ENCODE results near the gene DZIP3. TPM values are rescaled to one million over a fixed set of nuclear protein-coding genes. Genes with fewer than 3 reads are reported as not detected.

The DZIP3 gene
- total RNA-seq, 2 donors from 2014 or later: 7.6 to 16.1 TPM

DNA sequence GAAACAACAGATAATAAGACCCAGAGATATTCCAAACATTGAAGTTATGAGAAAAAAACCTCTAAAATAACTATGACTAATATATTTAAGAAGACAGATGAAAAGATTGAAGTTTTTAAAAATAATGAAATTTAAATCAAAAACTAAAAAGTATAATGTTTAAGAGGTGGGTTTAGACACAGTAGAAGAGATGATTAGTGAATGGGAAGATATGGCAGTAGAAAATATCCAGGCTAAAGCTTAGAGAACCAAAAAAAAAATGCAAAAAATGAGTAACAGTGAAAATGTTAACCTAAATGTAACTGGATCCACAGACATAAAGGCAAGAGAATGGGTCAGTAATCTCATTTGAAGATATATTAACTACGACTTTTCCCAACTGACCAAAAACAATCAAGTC lies 115.5 kb downstream of the DZIP3 start:
- H3K27ac ChIP-seq: no peak overlapping the region

DNA sequence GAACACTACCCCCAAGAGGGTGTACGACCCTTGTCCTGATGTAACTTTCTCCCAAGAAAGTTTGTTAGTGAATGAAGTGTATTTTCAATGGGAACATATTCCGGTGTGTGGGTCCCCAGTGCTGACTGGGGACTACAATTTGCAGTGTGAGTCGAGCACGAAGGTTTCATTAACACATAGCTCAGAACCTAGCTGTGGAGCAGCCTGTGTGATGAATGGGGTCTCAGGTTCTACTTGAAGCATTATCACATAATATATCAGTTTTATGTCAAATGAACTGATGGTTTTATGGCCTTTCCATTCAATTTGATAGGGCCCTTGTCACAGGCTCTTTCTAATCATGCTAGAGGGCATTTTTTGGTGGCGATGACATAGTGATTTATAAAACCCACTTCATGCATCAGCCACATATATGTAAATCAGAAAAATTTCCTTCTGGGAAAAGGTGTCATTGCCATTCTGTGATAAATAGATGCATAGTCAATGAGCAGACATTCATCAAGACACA lies 123.5 kb downstream of the DZIP3 start:
- Histone ChIP-seq H3K4me3 (no peak overlapping the region), H3K27ac (no peak overlapping the region), H3K4me1 (no peaks in the 10 kb centered on the region), H3K36me3 (no peaks in the 10 kb centered on the region), H3K27me3 (no peaks in the 10 kb centered on the region), H3K9me3 (no peaks in the 10 kb centered on the region)
- TF ChIP-seq, protein P1, sequence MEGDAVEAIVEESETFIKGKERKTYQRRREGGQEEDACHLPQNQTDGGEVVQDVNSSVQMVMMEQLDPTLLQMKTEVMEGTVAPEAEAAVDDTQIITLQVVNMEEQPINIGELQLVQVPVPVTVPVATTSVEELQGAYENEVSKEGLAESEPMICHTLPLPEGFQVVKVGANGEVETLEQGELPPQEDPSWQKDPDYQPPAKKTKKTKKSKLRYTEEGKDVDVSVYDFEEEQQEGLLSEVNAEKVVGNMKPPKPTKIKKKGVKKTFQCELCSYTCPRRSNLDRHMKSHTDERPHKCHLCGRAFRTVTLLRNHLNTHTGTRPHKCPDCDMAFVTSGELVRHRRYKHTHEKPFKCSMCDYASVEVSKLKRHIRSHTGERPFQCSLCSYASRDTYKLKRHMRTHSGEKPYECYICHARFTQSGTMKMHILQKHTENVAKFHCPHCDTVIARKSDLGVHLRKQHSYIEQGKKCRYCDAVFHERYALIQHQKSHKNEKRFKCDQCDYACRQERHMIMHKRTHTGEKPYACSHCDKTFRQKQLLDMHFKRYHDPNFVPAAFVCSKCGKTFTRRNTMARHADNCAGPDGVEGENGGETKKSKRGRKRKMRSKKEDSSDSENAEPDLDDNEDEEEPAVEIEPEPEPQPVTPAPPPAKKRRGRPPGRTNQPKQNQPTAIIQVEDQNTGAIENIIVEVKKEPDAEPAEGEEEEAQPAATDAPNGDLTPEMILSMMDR (IDR thresholded peaks at IDR 0.05): no peak
- no peak for DNase-seq (ENCODE audit: low spot score)

More for the DNA sequence above, 115.5 kb downstream of the DZIP3 start:
- TF ChIP-seq, protein P1 (IDR thresholded peaks at IDR 0.05): no peak
- Histone ChIP-seq H3K4me3 (no peak overlapping the region), H3K9me3 (peaks cover 0 to 7% of the 10 kb centered on the region in 2 donors), H3K4me1 (no peaks in the 10 kb centered on the region), H3K27me3 (no peaks in the 10 kb centered on the region), H3K36me3 (no peaks in the 10 kb centered on the region)
- no peak for DNase-seq (ENCODE audit: low spot score)

DNA sequence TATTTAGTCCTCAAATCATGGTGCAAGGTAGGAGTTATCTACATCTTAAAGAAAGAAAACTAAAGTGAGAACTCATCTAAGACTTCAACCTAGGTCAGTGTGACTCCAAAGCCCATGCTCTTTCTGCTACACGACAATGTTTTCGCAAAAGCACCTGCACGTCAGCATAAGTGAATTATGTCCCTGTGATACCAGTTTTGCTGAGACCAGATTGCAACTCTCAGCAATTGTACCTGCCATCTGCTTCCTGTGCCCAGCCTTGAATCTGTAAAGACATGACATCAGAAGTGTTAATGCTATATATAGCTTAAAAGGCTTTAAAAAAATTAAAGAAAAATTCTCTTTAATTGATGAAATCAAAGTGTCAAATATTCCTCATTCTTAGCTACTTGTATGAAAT lies 124.3 kb downstream of the DZIP3 start:
- no peak overlapping the region for H3K4me3 ChIP-seq
- DNase-seq (ENCODE audit: low spot score): no peak
- no peaks in the 10 kb centered on the region for H3K36me3 ChIP-seq
- no peak overlapping the region for H3K27ac ChIP-seq
- H3K27me3 ChIP-seq: no peaks in the 10 kb centered on the region
- H3K9me3 ChIP-seq: no peaks in the 10 kb centered on the region
- TF ChIP-seq, protein P1 (IDR thresholded peaks at IDR 0.05): no peak
- H3K4me1 ChIP-seq: no peaks in the 10 kb centered on the region

DNA sequence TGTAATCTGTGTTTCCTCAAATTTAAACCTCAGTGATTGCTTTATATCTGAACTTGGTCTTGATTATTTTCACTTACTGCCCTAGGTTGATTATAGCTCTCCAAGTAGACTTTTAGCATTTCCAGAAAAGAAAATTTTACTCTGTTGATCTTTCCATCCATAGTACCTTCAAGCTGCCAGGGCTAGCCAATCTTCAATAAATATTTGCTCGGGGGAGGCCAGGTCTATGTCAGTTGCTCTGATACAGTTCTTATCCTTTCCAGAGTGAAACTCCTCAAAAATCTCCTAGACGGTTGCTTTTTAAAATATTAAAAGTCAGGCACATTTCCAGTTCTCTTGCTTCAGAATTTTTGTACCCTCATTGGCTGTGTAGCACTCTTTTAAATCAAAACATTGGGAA lies 128.9 kb downstream of the DZIP3 start:
- no peak overlapping the region for H3K27ac ChIP-seq
- no peak overlapping the region for H3K4me3 ChIP-seq
- no peaks in the 10 kb centered on the region for H3K4me1 ChIP-seq
- no peak for DNase-seq (ENCODE audit: low spot score)
- no peaks in the 10 kb centered on the region for H3K36me3 ChIP-seq
- TF ChIP-seq, protein P1 (IDR thresholded peaks at IDR 0.05): no peak
- no peaks in the 10 kb centered on the region for H3K9me3 ChIP-seq
- no peaks in the 10 kb centered on the region for H3K27me3 ChIP-seq

DNA sequence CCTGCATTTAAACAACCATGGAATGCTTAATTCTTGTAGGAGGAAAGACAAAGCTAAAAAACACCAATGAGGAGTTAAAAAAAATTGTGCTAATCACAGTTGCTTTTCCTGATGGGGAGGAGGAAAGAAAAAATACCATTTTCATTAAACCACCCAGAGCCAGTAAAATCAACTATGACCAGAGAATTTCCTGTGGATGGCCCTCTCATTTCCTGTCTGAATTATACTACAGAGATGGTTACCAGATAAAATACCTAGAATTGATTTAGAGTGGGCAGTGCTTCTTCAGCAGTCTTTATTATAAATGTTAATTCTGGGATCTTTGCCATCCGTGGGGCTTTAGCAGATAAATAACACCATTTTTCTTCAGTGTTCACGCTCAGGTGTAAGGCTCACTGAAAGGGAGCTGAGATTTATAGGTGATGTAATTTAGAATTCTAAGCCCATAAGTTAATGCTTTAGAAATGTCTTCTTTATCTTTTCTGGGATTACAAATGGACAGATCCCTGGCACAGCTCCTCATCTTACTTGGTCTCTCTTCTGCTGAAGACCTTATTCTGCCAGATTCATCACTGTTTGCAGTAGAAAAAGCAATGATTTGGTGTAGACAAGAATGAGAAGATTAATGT lies 129.8 kb downstream of the DZIP3 start:
- Histone ChIP-seq H3K27ac (no peak overlapping the region), H3K9me3 (no peaks in the 10 kb centered on the region), H3K4me3 (no peak overlapping the region), H3K36me3 (no peaks in the 10 kb centered on the region), H3K27me3 (no peaks in the 10 kb centered on the region), H3K4me1 (no peaks in the 10 kb centered on the region)
- TF ChIP-seq, protein P1 (IDR thresholded peaks at IDR 0.05): no peak
- no peak for DNase-seq (ENCODE audit: low spot score)

DNA sequence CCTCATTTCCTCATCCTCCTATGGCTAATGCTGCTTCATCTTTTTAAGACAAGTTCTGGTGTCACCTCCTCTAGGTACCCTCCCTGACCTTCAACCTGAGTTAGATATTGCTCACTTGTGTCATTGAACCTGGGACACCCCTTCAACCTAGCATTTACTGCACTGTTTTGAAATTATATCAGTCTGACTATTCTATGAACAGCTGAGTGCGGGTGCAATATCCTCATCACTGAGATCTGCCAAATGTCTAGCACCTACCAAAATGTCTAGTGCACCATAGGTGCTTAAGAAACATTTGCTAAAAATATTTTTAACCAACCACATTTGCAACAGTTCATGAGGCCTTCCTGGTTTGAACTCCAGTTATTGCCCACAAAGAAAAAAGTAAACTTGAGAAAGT lies 133.2 kb downstream of the DZIP3 start:
- H3K9me3 ChIP-seq: no peaks in the 10 kb centered on the region
- no peaks in the 10 kb centered on the region for H3K27me3 ChIP-seq
- TF ChIP-seq, protein P1 (IDR thresholded peaks at IDR 0.05): no peak

More for the DNA sequence above, 133.2 kb downstream of the DZIP3 start:
- H3K36me3 ChIP-seq: no peaks in the 10 kb centered on the region
- no peak for DNase-seq (ENCODE audit: low spot score)
- no peak overlapping the region for H3K4me3 ChIP-seq
- no peaks in the 10 kb centered on the region for H3K4me1 ChIP-seq
- H3K27ac ChIP-seq: no peak overlapping the region

Measured in right atrium auricular region (tissue), 2 donors.